GM23248 (cell line): Measurements from ENCODE around the gene EXOC3L2. TPM values are rescaled to one million over a fixed set of nuclear protein-coding genes. Genes with fewer than 3 reads are reported as not detected.

Experiments used
- DNase-seq: peaks from one replicate; pipeline ENCODE4 v3.0.0-alpha.2; 2015
- H2AFZ ChIP-seq: fragments of 200-600 bp; sonication (generic); 2 replicates; pipeline ENCODE4 v1.6.1; 2016; ENCODE audit warnings: antibody characterized with exemption
- H3F3A ChIP-seq: fragments of 200-600 bp; sonication (generic); 2 replicates; pipeline ENCODE4 v1.6.1; 2016; ENCODE audit warnings: mild to moderate bottlenecking, antibody characterized with exemption, mixed run types; ENCODE audit not compliant: insufficient read depth
- H3K27ac ChIP-seq: fragments of 200-600 bp; sonication (generic); 2 replicates; pipeline ENCODE4 v1.5.1; 2016; ENCODE audit warnings: mild to moderate bottlenecking
- H3K27me3 ChIP-seq: fragments of 200-600 bp; sonication (generic); replicated peaks from 2 replicates; pipeline ENCODE4 v1.6.1; 2016; ENCODE audit warnings: mild to moderate bottlenecking; ENCODE audit not compliant: insufficient read depth
- H3K36me3 ChIP-seq: fragments of 200-600 bp; sonication (generic); 2 replicates; pipeline ENCODE4 v1.6.1; 2016; ENCODE audit warnings: low read depth, mild to moderate bottlenecking
- H3K4me1 ChIP-seq: fragments of 200-600 bp; sonication (generic); 2 replicates; pipeline ENCODE4 v1.6.1; 2016; ENCODE audit warnings: mild to moderate bottlenecking; ENCODE audit not compliant: insufficient read depth
- H3K4me2 ChIP-seq: fragments of 200-600 bp; sonication (generic); one replicate; pipeline ENCODE4 v1.6.1; 2016; ENCODE audit warnings: mild to moderate bottlenecking; ENCODE audit not compliant: unreplicated experiment
- H3K4me3 ChIP-seq: fragments of 200-600 bp; sonication (generic); 2 replicates; pipeline ENCODE4 v1.5.1; 2016; ENCODE audit warnings: mild to moderate bottlenecking
- H3K79me2 ChIP-seq: fragments of 200-600 bp; sonication (generic); 2 replicates; pipeline ENCODE4 v1.6.1; 2016; ENCODE audit warnings: mild to moderate bottlenecking; ENCODE audit not compliant: insufficient read depth
- H3K9ac ChIP-seq: fragments of 200-600 bp; sonication (generic); 2 replicates; pipeline ENCODE4 v1.6.1; 2016; ENCODE audit warnings: mild to moderate bottlenecking
- H3K9me2 ChIP-seq: fragments of 200-600 bp; sonication (generic); 2 replicates; pipeline ENCODE4 v1.6.1; 2016; ENCODE audit warnings: mixed run types, mild to moderate bottlenecking, moderate library complexity; ENCODE audit not compliant: insufficient read depth
- H3K9me3 ChIP-seq: fragments of 200-600 bp; sonication (generic); one replicate; pipeline ENCODE4 v1.6.1; 2017; ENCODE audit warnings: low read depth
- H4K20me1 ChIP-seq: fragments of 200-600 bp; sonication (generic); 2 replicates; pipeline ENCODE4 v1.6.0; 2016; ENCODE audit not compliant: insufficient read depth
- EZH2 ChIP-seq: fragments of 200-600 bp; sonication (generic); IDR thresholded peaks from 2 replicates; pipeline ENCODE4 v1.6.1; 2018; ENCODE audit warnings: antibody characterized with exemption, mild to moderate bottlenecking; ENCODE audit not compliant: insufficient read depth, poor library complexity, severe bottlenecking
- EZH2phosphoT487 ChIP-seq: fragments of 200-600 bp; sonication (generic); IDR thresholded peaks from 2 replicates; pipeline ENCODE4 v1.6.1; 2018; ENCODE audit warnings: antibody characterized with exemption, moderate library complexity, mild to moderate bottlenecking, low read depth; ENCODE audit not compliant: insufficient read depth
- WGBS, 2 experiments: methylation state at CpG; one replicate each; pipeline ENCODE4 v1.1.6; 2015 to 2017; ENCODE audit warnings: low lambda C conversion rate in 2 of 2, low coverage in 1 of 2; ENCODE audit errors: missing lambda C conversion rate in 2 of 2; 5-methylcytosine and 5-hydroxymethylcytosine counted together
- in situ Hi-C: fragments of 300-500 bp; cut with MboI; formaldehyde crosslinking; loops from 2 replicates; pipeline ENCODE4 v1.15.0; 2020
- polyA plus RNA-seq: library from polyadenylated mRNA; unstranded; fragments of >200 nt; fragmentation: Nextera tagmentation; extraction: Ambion mirVana; gene quantifications from 2 replicates; pipeline ENCODE4 v1.2.1, GENCODE V29; 2016
- total RNA-seq: library from RNA; depleted of rRNA; stranded (reverse); fragments of >200 nt; shearing (Covaris generic); gene quantifications from 2 replicates; pipeline ENCODE4 v1.2.3, GENCODE V29; 2014

EXOC3L2 gene
- total and polyA plus RNA-seq, 2 experiments from 2014 or later = not detected

GRCh38 chr19:45191375-45191774, 53.8 kb downstream of the EXOC3L2 start:
- H3K4me3 ChIP-seq = no peak overlapping the region
- no peaks in the 10 kb centered on the region for H4K20me1 ChIP-seq
- H2AFZ ChIP-seq = no peak overlapping the region
- H3K27me3 ChIP-seq = no peaks in the 10 kb centered on the region
- in situ Hi-C loops = no loop called here
- no peaks in the 10 kb centered on the region for H3K9me2 ChIP-seq
- TF ChIP-seq EZH2 = no peak
- TF ChIP-seq EZH2phosphoT487 = no peak
- peaks cover 4% of the 10 kb centered on the region; the same call in 1 of the 2 replicates for H3K4me1 ChIP-seq
- no peak overlapping the region for H3K4me2 ChIP-seq
- no peaks in the 10 kb centered on the region for H3K9me3 ChIP-seq
- no peaks in the 10 kb centered on the region for H3F3A ChIP-seq
- DNase-seq = no peak
- H3K9ac ChIP-seq = no peak overlapping the region
- 96 to 100% methylated on average over 4 of the region's 4 CpGs for WGBS, 2 experiments
- no peaks in the 10 kb centered on the region for H3K36me3 ChIP-seq
- no peaks in the 10 kb centered on the region for H3K79me2 ChIP-seq
- no peak overlapping the region for H3K27ac ChIP-seq

GRCh38 chr19:45189971-45190370, 55.2 kb downstream of the EXOC3L2 start:
- no peak for TF ChIP-seq EZH2
- TF ChIP-seq EZH2phosphoT487 = no peak
- H3K4me1 ChIP-seq = no peaks in the 10 kb centered on the region
- no peak for DNase-seq
- no peak overlapping the region for H3K27ac ChIP-seq
- H3K36me3 ChIP-seq = no peaks in the 10 kb centered on the region
- H3K4me2 ChIP-seq = no peak overlapping the region
- no peak overlapping the region for H3K4me3 ChIP-seq
- no peaks in the 10 kb centered on the region for H4K20me1 ChIP-seq
- in situ Hi-C loops = no loop called here
- no peaks in the 10 kb centered on the region for H3F3A ChIP-seq
- no peak overlapping the region for H2AFZ ChIP-seq
- H3K9me2 ChIP-seq = no peaks in the 10 kb centered on the region
- 64 to 72% methylated on average over 1 of the region's 1 CpG for WGBS, 2 experiments
- no peaks in the 10 kb centered on the region for H3K27me3 ChIP-seq
- no peaks in the 10 kb centered on the region for H3K9me3 ChIP-seq
- H3K9ac ChIP-seq = no peak overlapping the region
- H3K79me2 ChIP-seq = no peaks in the 10 kb centered on the region

DNA sequence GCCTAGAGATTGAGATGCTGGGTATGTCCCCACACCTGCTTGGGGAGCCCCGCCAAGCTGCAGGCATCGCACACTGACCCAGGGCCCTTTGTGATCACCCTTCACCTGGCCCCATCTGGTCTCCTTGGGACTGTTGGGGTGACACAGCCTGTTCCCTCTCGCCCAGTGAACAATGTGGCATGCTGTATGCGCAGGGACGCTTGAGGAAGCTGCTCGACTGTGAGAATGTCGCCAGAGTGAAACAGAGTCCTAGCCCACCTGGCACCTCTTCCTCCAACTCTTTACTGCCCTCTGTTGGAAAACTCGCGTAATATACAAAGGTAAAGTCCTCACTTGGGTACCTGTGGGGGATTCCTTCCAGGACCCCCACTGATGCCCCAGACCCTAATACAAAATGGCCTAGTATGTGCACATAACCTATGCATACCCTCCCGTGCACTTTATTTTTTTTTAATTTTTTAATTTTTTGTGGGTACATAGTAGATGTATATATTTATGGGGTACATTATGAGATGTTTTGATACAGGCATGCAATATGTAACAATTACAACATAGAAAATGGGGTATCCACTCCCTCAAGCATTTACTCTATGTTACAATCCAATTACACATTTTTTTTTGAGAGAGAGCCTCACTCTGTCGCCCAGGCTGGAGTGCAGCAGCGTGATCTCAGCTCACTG, 57.6 kb downstream of the EXOC3L2 start:
- Histone ChIP-seq H3F3A (no peaks in the 10 kb centered on the region), H2AFZ (no peak overlapping the region), H3K4me2 (no peak overlapping the region), H3K36me3 (no peaks in the 10 kb centered on the region), H3K4me3 (no peak overlapping the region), H3K27ac (no peak overlapping the region), H3K9ac (no peak overlapping the region), H3K9me3 (no peaks in the 10 kb centered on the region), H3K27me3 (no peaks in the 10 kb centered on the region), H4K20me1 (no peaks in the 10 kb centered on the region), H3K9me2 (no peaks in the 10 kb centered on the region), H3K79me2 (no peaks in the 10 kb centered on the region), H3K4me1 (no peaks in the 10 kb centered on the region)
- DNase-seq = peak; percentile 29
- 48 to 56% methylated on average over 12 of the region's 12 CpGs for WGBS, 2 experiments
- in situ Hi-C loops = no loop called here
- no peak for TF ChIP-seq EZH2
- no peak for TF ChIP-seq EZH2phosphoT487

DNA sequence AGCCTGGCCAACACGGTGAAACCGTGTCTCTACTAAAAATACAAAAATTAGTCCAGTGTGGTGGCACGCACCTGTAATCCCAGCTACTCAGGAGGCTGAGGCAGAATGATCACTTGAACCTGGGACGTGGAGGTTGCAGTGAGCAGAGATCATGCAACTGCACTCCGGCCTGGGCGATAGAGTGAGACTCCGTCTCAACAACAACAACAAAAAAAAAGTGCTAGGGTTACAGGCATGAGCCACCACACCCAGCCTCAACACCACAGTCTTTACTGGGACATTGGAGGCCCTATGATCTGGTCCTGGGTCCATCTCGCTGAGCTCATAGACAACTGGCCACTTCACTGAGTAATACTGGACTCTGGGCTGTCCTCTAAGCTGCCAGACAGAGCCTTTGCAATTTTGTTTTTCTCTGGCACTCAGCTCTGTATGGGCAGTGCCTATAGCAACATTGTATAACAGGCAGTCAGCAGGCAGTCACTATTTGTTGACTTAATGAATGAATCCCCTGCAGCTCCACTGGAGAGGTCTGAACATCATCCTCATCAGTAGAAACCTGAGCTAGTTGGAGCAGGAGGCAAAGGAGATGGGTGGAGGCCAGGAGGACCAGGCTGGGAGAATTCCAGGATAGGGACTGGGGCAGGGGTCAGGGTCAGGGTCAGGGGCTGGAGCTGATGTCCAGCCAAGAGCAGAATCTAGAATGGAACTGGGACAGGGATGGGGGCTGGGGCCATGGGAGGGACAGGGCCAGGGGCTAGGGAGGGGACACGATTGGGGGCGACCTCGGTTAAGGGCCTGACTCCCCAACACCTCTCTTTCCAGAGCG, 58.5 kb downstream of the EXOC3L2 start:
- in situ Hi-C loops = no loop called here
- Histone ChIP-seq H2AFZ (no peak overlapping the region), H3F3A (no peaks in the 10 kb centered on the region), H3K9ac (no peak overlapping the region), H3K9me2 (no peaks in the 10 kb centered on the region), H3K4me3 (no peak overlapping the region), H3K4me1 (no peaks in the 10 kb centered on the region), H3K27me3 (no peaks in the 10 kb centered on the region), H4K20me1 (no peaks in the 10 kb centered on the region), H3K27ac (no peak overlapping the region), H3K9me3 (no peaks in the 10 kb centered on the region), H3K36me3 (no peaks in the 10 kb centered on the region), H3K79me2 (peaks cover 6% of the 10 kb centered on the region), H3K4me2 (no peak overlapping the region)
- DNase-seq = peak; percentile 39
- WGBS, 2 experiments = 70 to 86% methylated on average over 10 to 12 of the region's 12 CpGs
- TF ChIP-seq EZH2phosphoT487 (no peak), EZH2 (no peak)
